Panc1 (cell line): ENCODE data around the gene ATOSB. TPM values are rescaled to one million over a fixed set of nuclear protein-coding genes. Genes with fewer than 3 reads are reported as not detected.

Source experiments
- ATAC-seq: fragments of 200-7000 bp; cut with Tn5 transposase; 2 replicates; pipeline ENCODE4 v1.9.1; 2020; ENCODE audit warnings: mild to moderate bottlenecking, moderate library complexity
- BruUV-seq: library from RNA; stranded (reverse); fragments of 400-500 nt; replicated peaks from 2 replicates; lab custom pipeline; 2021; lab: Mats Ljungman, UMichigan
- CTCF ChIA-PET: fragments of 300-600 bp; sonication (Branson Sonifier 250); formaldehyde crosslinking; loops from one replicate; lab custom pipeline; 2022; ENCODE audit warnings: antibody characterized with exemption; lab: Charles Lee
- POLR2A ChIA-PET: fragments of 300-600 bp; sonication (Branson Sonifier 250); formaldehyde crosslinking; loops from one replicate; lab custom pipeline; 2022; ENCODE audit warnings: antibody characterized with exemption; lab: Charles Lee
- DNase-seq: peaks from one replicate; pipeline ENCODE4 v3.0.0-alpha.2; 2010; ENCODE audit warnings: low read depth, low spot score
- H3K27ac ChIP-seq: 2 replicates; pipeline ENCODE4 v1.5.1; 2011; ENCODE audit warnings: mild to moderate bottlenecking, low read length, inconsistent platforms
- H3K27me3 ChIP-seq: fragments of 200-500 bp; sonication (Bioruptor generic); 2 replicates; pipeline ENCODE4 v1.6.0; 2014; ENCODE audit warnings: low read length, inconsistent platforms; ENCODE audit not compliant: control insufficient read depth, insufficient read depth
- H3K36me3 ChIP-seq: fragments of 200-500 bp; sonication (Bioruptor generic); 2 replicates; pipeline ENCODE4 v1.5.1; 2014; ENCODE audit warnings: inconsistent platforms, mild to moderate bottlenecking, low read length, moderate library complexity; ENCODE audit not compliant: control insufficient read depth, insufficient read depth
- H3K4me1 ChIP-seq: 2 replicates; pipeline ENCODE4 v1.5.1; 2011; ENCODE audit warnings: inconsistent platforms, mild to moderate bottlenecking, low read length, moderate library complexity; ENCODE audit not compliant: control insufficient read depth, insufficient read depth
- H3K4me3 ChIP-seq, 2 experiments: 2 replicates each; pipeline ENCODE4 v1.5.1; 2011 to 2012; ENCODE audit warnings: low read depth in 2 of 2, low read length in 2 of 2, mild to moderate bottlenecking in 2 of 2, inconsistent platforms in 1 of 2, moderate library complexity in 1 of 2
- H3K9me3 ChIP-seq: fragments of 200-500 bp; sonication (Bioruptor generic); 2 replicates; pipeline ENCODE4 v1.5.1; 2014; ENCODE audit warnings: low read depth, mild to moderate bottlenecking, inconsistent platforms, low read length, moderate library complexity; ENCODE audit not compliant: control insufficient read depth, insufficient read depth
- POLR2AphosphoS5 ChIP-seq: IDR thresholded peaks from 2 replicates; pipeline ENCODE4 v1.6.1; 2012; ENCODE audit warnings: mild to moderate bottlenecking, low read depth, low read length, moderate library complexity
- SIN3A ChIP-seq: IDR thresholded peaks from 2 replicates; pipeline ENCODE4 v1.6.1; 2012; ENCODE audit warnings: low read depth, mild to moderate bottlenecking, low read length, moderate library complexity, borderline replicate concordance; ENCODE audit not compliant: insufficient read depth
- TCF7L2 ChIP-seq: IDR thresholded peaks from 2 replicates; pipeline ENCODE4 v1.6.1; 2011; ENCODE audit warnings: mild to moderate bottlenecking, low read depth, low read length, inconsistent platforms
- in situ Hi-C: cut with HindIII; loops from 2 replicates; pipeline ENCODE4 v1.10.0; 2016; ENCODE audit warnings: low sequenced_read_pairs, low pct_unique_long_range_greater_than_20kb
- intact Hi-C: fragments of 100-400 bp; cut with micrococcal nuclease; formaldehyde crosslinking; loops from one replicate; pipeline ENCODE4 v1.10.0; 2022; ENCODE audit not compliant: unreplicated experiment
- total RNA-seq: library from RNA; stranded (reverse); gene quantifications from one replicate; pipeline ENCODE4 v1.2.1, GENCODE V29; 2021; ENCODE audit not compliant: unreplicated experiment
- TF ChIP-seq, protein P1 (sequence below), 2 experiments: IDR thresholded peaks; 2 replicates each; pipeline ENCODE4 v1.6.1; 2011 to 2012; ENCODE audit warnings: low read depth in 2 of 2, control low read depth in 1 of 2, low read length in 1 of 2, mild to moderate bottlenecking in 1 of 2, moderate library complexity in 1 of 2; ENCODE audit not compliant: insufficient read depth in 1 of 2
- TF ChIP-seq, protein P2 (sequence below): fragments of 450-650 bp; IDR thresholded peaks from 2 replicates; pipeline ENCODE4 v1.5.1; 2017; ENCODE audit warnings: mild to moderate bottlenecking

Gene ATOSB
- total RNA-seq, 1 experiment from 2014 or later: 23.6 TPM

DNA sequence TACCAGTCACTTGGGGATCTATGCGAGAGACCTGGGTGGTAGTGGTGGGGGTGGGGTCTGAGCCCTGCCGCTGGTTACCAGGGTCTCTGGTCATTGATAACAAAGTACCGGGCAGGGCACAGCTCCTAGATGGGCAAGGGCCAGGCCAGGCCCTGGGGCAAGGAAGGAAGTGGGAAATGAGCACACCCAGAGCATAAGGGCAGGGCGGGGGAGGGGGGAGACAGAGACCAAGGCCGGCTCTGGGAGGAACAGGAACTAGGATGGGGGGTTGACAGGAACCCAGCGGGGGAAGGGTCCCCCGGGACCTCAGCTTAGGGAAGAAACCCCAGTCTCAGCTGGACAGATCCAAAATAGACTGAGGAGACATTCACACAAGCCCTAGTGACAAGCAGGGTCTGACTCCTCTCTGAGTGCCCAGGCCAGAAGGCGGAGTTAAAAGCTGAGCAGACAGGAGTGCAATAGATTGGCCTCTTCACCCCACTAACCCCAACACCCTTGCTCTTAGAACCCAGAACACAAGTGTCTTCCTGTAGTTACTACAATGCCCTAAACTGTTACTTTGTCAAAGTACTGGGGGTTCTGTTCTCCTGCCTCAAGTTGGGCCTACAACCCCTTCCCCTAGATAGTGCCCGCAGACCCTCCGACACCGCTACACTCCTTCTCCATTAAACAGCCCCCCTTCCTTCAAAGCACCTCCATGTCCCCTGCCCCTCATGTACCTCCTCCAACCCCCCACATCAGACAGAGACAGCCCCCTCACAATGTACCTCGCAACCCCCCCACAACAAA is 628 bp downstream of the ATOSB start:
- DNase-seq: no peak
- POLR2A ChIA-PET: interaction anchor here (0.5 to 3.0 kb wide), 7 partner anchors 12 to 486 kb away, joined by 3 to 12 read pairs (median 4); partner anchors contain the start of genes ARID3C, RUSC2, STOML2 and UNC13B
- Histone ChIP-seq H3K27me3 (no peaks in the 10 kb centered on the region), H3K4me3 (peak overlapping the region; percentile 70 to 97), H3K4me1 (peaks cover 33% of the 10 kb centered on the region), H3K36me3 (no peaks in the 10 kb centered on the region), H3K27ac (peak overlapping the region; percentile 75), H3K9me3 (no peaks in the 10 kb centered on the region)
- intact Hi-C loops (loop anchor here (5.0 kb wide), 1 partner anchor 437 kb away; no protein-coding TSS in a partner anchor), in situ Hi-C loops (no loop called here)
- TF ChIP-seq SIN3A (0 out of 2 replicates have a peak, but pooled peaks have one; percentile 23), TCF7L2 (no peak)
- no peak for ATAC-seq
- CTCF ChIA-PET: interaction anchor here (0.7 to 1.4 kb wide), 3 partner anchors 12 to 144 kb away, joined by 4 to 5 read pairs (median 4); partner anchors contain the start of genes STOML2 and UNC13B
- BruUV-seq: no TSS peak

DNA sequence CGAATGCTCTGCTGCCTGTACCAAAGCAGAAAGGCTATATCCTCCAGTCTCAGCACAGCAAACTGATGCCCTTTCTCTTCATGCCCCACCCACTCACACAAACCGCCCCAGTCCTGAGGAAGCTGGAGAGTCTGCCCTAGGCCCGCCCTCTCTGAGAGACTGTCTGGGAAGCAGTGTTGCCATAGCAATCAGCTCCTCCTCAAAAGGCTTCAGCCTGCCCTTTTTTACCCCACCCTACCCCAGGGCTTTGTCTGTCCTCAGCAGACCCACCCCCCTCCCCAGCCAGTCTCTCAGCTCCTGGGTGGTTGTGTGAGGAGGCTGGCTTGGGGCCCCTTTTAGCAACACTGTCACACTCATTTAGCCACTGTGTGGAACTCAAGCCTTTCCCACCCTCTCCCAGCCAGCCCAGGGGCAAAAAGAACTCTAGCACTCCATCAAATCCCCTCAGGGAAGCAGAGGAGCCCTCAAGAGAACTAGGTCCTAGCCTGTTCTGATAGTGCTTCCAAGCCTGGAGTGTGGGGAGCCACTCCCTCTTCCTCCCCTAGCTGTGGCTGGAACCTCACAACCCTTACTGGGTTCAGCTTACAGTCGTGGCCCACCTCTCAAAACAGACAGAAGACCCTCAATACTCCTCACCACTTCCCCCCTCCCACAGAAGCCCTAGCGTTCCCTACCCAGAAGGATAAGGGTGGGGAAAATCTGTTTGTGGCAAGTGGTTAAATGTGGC is 1.4 kb downstream of the ATOSB start:
- in situ Hi-C loops: no loop called here
- CTCF ChIA-PET: no interaction called here
- DNase-seq (no peak), ATAC-seq (peak; percentile 15)
- Histone ChIP-seq H3K27ac (peak overlapping the region; percentile 75), H3K4me1 (peaks cover 39% of the 10 kb centered on the region), H3K9me3 (no peaks in the 10 kb centered on the region), H3K27me3 (no peaks in the 10 kb centered on the region), H3K4me3 (peak overlapping the region; percentile 70 to 97), H3K36me3 (no peaks in the 10 kb centered on the region)
- BruUV-seq: no TSS peak
- intact Hi-C loops: no loop called here
- TF ChIP-seq TCF7L2 (no peak), SIN3A (no peak), POLR2AphosphoS5 (no peak)
- TF ChIP-seq, protein P1, sequence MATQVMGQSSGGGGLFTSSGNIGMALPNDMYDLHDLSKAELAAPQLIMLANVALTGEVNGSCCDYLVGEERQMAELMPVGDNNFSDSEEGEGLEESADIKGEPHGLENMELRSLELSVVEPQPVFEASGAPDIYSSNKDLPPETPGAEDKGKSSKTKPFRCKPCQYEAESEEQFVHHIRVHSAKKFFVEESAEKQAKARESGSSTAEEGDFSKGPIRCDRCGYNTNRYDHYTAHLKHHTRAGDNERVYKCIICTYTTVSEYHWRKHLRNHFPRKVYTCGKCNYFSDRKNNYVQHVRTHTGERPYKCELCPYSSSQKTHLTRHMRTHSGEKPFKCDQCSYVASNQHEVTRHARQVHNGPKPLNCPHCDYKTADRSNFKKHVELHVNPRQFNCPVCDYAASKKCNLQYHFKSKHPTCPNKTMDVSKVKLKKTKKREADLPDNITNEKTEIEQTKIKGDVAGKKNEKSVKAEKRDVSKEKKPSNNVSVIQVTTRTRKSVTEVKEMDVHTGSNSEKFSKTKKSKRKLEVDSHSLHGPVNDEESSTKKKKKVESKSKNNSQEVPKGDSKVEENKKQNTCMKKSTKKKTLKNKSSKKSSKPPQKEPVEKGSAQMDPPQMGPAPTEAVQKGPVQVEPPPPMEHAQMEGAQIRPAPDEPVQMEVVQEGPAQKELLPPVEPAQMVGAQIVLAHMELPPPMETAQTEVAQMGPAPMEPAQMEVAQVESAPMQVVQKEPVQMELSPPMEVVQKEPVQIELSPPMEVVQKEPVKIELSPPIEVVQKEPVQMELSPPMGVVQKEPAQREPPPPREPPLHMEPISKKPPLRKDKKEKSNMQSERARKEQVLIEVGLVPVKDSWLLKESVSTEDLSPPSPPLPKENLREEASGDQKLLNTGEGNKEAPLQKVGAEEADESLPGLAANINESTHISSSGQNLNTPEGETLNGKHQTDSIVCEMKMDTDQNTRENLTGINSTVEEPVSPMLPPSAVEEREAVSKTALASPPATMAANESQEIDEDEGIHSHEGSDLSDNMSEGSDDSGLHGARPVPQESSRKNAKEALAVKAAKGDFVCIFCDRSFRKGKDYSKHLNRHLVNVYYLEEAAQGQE (IDR thresholded peaks at IDR 0.05; ENCODE audit: insufficient read depth in 1 of 2, low read depth in 2 of 2, low read length in 1 of 2): no peak
- TF ChIP-seq, protein P2, sequence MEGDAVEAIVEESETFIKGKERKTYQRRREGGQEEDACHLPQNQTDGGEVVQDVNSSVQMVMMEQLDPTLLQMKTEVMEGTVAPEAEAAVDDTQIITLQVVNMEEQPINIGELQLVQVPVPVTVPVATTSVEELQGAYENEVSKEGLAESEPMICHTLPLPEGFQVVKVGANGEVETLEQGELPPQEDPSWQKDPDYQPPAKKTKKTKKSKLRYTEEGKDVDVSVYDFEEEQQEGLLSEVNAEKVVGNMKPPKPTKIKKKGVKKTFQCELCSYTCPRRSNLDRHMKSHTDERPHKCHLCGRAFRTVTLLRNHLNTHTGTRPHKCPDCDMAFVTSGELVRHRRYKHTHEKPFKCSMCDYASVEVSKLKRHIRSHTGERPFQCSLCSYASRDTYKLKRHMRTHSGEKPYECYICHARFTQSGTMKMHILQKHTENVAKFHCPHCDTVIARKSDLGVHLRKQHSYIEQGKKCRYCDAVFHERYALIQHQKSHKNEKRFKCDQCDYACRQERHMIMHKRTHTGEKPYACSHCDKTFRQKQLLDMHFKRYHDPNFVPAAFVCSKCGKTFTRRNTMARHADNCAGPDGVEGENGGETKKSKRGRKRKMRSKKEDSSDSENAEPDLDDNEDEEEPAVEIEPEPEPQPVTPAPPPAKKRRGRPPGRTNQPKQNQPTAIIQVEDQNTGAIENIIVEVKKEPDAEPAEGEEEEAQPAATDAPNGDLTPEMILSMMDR: no peak
- POLR2A ChIA-PET: interaction anchor here (0.6 to 3.0 kb wide), 7 partner anchors 10 to 600 kb away, joined by 3 to 12 read pairs (median 3); partner anchors contain the start of genes STOML2 and UNC13B
